HCT116 (cell line): ENCODE measurements around the gene THSD4. TPM values are rescaled to one million over a fixed set of nuclear protein-coding genes. Genes with fewer than 3 reads are reported as not detected.

ENCODE experiments used
- ATAC-seq: fragments of 200-7000 bp; cut with Tn5 transposase; 2 replicates; pipeline ENCODE4 v1.9.1; 2020; ENCODE audit warnings: mild to moderate bottlenecking, moderate library complexity
- BruUV-seq: library from RNA; stranded (reverse); fragments of 400-500 nt; replicated peaks from 2 replicates; lab custom pipeline; 2021; lab: Mats Ljungman, UMichigan
- CTCF ChIA-PET: fragments of 300-600 bp; sonication (Branson Sonifier 250); formaldehyde crosslinking; loops from one replicate; lab custom pipeline; 2021; ENCODE audit warnings: antibody characterized with exemption; lab: Charles Lee
- POLR2A ChIA-PET: fragments of 300-600, 350-600 bp; sonication (Branson Sonifier 250); formaldehyde crosslinking; loops from one replicate; lab custom pipeline; 2021; ENCODE audit warnings: antibody characterized with exemption; lab: Charles Lee
- RAD21 ChIA-PET, 2 experiments: fragments of 300-600 bp; sonication (Branson Sonifier 250); formaldehyde crosslinking; loops; one replicate each; lab custom pipeline; 2023; ENCODE audit warnings: low total read pairs in 2 of 2; ENCODE audit not compliant: uncharacterized antibody in 2 of 2, unreplicated experiment in 2 of 2, low non-redundant PET in 1 of 2; lab: Charles Lee
- DNase-seq: peaks from one replicate; pipeline ENCODE4 v3.0.0-alpha.2; 2010; ENCODE audit warnings: low read depth, low spot score
- H2AFZ ChIP-seq: fragments of 200-600 bp; shearing (Covaris generic), sonication (generic); 2 replicates; pipeline ENCODE4 v1.6.1; 2017; ENCODE audit warnings: low read depth, mixed run types, mixed read lengths, antibody characterized with exemption, low read length; ENCODE audit not compliant: poor library complexity, severe bottlenecking
- H3K27ac ChIP-seq: 2 replicates; pipeline ENCODE4 v1.5.1; 2012; ENCODE audit warnings: low read depth, low read length
- H3K27me3 ChIP-seq: fragments of 200-600 bp; sonication (generic); 2 replicates; pipeline ENCODE4 v1.6.1; 2016; ENCODE audit warnings: mixed run types, low read length, mixed read lengths; ENCODE audit not compliant: insufficient read depth
- H3K36me3 ChIP-seq, 2 experiments: fragments of 200-500 bp in 1 of 2; fragments of 200-600 bp in 1 of 2; sonication (Bioruptor generic) in 1 of 2; sonication (generic) in 1 of 2; 2 replicates each; pipeline versions ENCODE4 v1.5.1 to v1.6.1; 2014 to 2016; ENCODE audit warnings: low read length in 2 of 2, inconsistent platforms in 1 of 2, mixed read lengths in 1 of 2, mixed run types in 1 of 2; ENCODE audit not compliant: insufficient read depth in 2 of 2, control insufficient read depth in 1 of 2
- H3K4me1 ChIP-seq, 2 experiments: fragments of 200-600 bp in 1 of 2; sonication (generic) in 1 of 2; 2 replicates each; pipeline versions ENCODE4 v1.5.1 to v1.6.1; 2012 to 2017; ENCODE audit warnings: low read length in 2 of 2, inconsistent platforms in 1 of 2, mild to moderate bottlenecking in 1 of 2, mixed read lengths in 1 of 2, mixed run types in 1 of 2, moderate library complexity in 1 of 2; ENCODE audit not compliant: insufficient read depth in 2 of 2, control insufficient read depth in 1 of 2
- H3K4me2 ChIP-seq: fragments of 200-600 bp; sonication (generic); 2 replicates; pipeline ENCODE4 v1.6.1; 2017; ENCODE audit warnings: mixed run types, low read length, mixed read lengths
- H3K4me3 ChIP-seq, 2 experiments: fragments of 200-600 bp in 1 of 2; sonication (generic) in 1 of 2; replicated peaks in 1 of 2; 2 replicates each; pipeline ENCODE4 v1.5.1; 2011 to 2016; ENCODE audit warnings: low read length in 2 of 2, control low read depth in 1 of 2, low read depth in 1 of 2, mild to moderate bottlenecking in 1 of 2, mixed read lengths in 1 of 2, mixed run types in 1 of 2
- H3K79me2 ChIP-seq: fragments of 200-600 bp; sonication (generic); 2 replicates; pipeline ENCODE4 v1.6.1; 2017; ENCODE audit warnings: mild to moderate bottlenecking, mixed run types, low read length, moderate library complexity, mixed read lengths; ENCODE audit not compliant: insufficient read depth
- H3K9ac ChIP-seq: fragments of 200-600 bp; sonication (generic); 2 replicates; pipeline ENCODE4 v1.6.1; 2016; ENCODE audit warnings: low read length, mixed read lengths
- H3K9me2 ChIP-seq: fragments of 200-600 bp; sonication (generic), shearing (Covaris generic); 2 replicates; pipeline ENCODE4 v1.6.1; 2017; ENCODE audit warnings: mixed run types, mild to moderate bottlenecking, moderate library complexity; ENCODE audit not compliant: insufficient read depth
- H3K9me3 ChIP-seq, 2 experiments: fragments of 200-500 bp in 1 of 2; fragments of 200-600 bp in 1 of 2; sonication (Bioruptor generic) in 1 of 2; sonication (generic) in 1 of 2; 2 replicates each; pipeline ENCODE4 v1.6.1; 2014 to 2017; ENCODE audit warnings: low read length in 2 of 2, mixed read lengths in 2 of 2, inconsistent platforms in 1 of 2, low read depth in 1 of 2, mild to moderate bottlenecking in 1 of 2, mixed run types in 1 of 2, moderate library complexity in 1 of 2; ENCODE audit not compliant: control insufficient read depth in 1 of 2, insufficient read depth in 1 of 2
- H4K20me1 ChIP-seq: fragments of 200-600 bp; sonication (generic), shearing (Covaris generic); 2 replicates; pipeline ENCODE4 v1.6.1; 2017; ENCODE audit warnings: mixed run types, mild to moderate bottlenecking, moderate library complexity; ENCODE audit not compliant: insufficient read depth
- CEBPB ChIP-seq: IDR thresholded peaks from 2 replicates; pipeline ENCODE4 v1.6.1; 2012; ENCODE audit warnings: low read depth
- EGR1 ChIP-seq: IDR thresholded peaks from 2 replicates; pipeline ENCODE4 v1.6.1; 2012; ENCODE audit warnings: low read depth
- ELF1 ChIP-seq: IDR thresholded peaks from 2 replicates; pipeline ENCODE4 v1.6.1; 2012; ENCODE audit warnings: low read depth, borderline replicate concordance
- EZH2 ChIP-seq: fragments of 200-600 bp; sonication (generic); IDR thresholded peaks from 2 replicates; pipeline ENCODE4 v1.6.1; 2017; ENCODE audit warnings: antibody characterized with exemption, mixed run types
- EZH2phosphoT487 ChIP-seq: fragments of 200-600 bp; IDR thresholded peaks from 2 replicates; pipeline ENCODE4 v1.6.1; 2018; ENCODE audit warnings: antibody characterized with exemption, borderline replicate concordance
- FOSL1 ChIP-seq: IDR thresholded peaks from 2 replicates; pipeline ENCODE4 v1.6.1; 2012; ENCODE audit warnings: low read depth
- JUND ChIP-seq: IDR thresholded peaks from 2 replicates; pipeline ENCODE4 v1.6.1; 2012
- POLR2A ChIP-seq: IDR thresholded peaks from 2 replicates; pipeline ENCODE4 v1.7.0; 2011; ENCODE audit warnings: borderline replicate concordance; ENCODE audit not compliant: insufficient read depth, insufficient read length; ENCODE audit errors: extremely low read depth
- SP1 ChIP-seq: IDR thresholded peaks from 2 replicates; pipeline ENCODE4 v1.6.1; 2012; ENCODE audit warnings: low read depth
- YY1 ChIP-seq: IDR thresholded peaks from 2 replicates; pipeline ENCODE4 v1.6.1; 2011; ENCODE audit warnings: low read length, low read depth, moderate library complexity, mild to moderate bottlenecking; ENCODE audit not compliant: insufficient replicate concordance; ENCODE audit errors: extremely low read depth
- ZFX ChIP-seq: fragments of 450-650 bp; IDR thresholded peaks from 2 replicates; pipeline ENCODE4 v1.6.1; 2017
- intact Hi-C: fragments of 100-400 bp; cut with micrococcal nuclease; formaldehyde crosslinking; loops from 2 replicates; pipeline ENCODE4 v1.10.0; 2022
- total RNA-seq: library from RNA; stranded (reverse); gene quantifications from one replicate; pipeline ENCODE4 v1.2.1, GENCODE V29; 2021; ENCODE audit not compliant: unreplicated experiment
- TF ChIP-seq, protein P1 (sequence below): IDR thresholded peaks from 2 replicates; pipeline ENCODE4 v1.6.1; 2012
- TF ChIP-seq, protein P2 (sequence below): IDR thresholded peaks from 2 replicates; pipeline ENCODE4 v1.6.1; 2012; ENCODE audit warnings: low read depth
- TF ChIP-seq, protein P3 (sequence below), 3 experiments: fragments of 200-600 bp in 1 of 3; sonication (generic) in 1 of 3; IDR thresholded peaks in 2 of 3; conservative IDR thresholded peaks in 1 of 3; 2 replicates each; pipeline ENCODE4 v1.5.1; 2012 to 2017; ENCODE audit warnings: low read depth in 2 of 3, low read length in 2 of 3, antibody characterized with exemption in 1 of 3, borderline replicate concordance in 1 of 3, control low read depth in 1 of 3, mild to moderate bottlenecking in 1 of 3, mixed read lengths in 1 of 3, mixed run types in 1 of 3, moderate library complexity in 1 of 3; ENCODE audit not compliant: insufficient read depth in 1 of 3
- TF ChIP-seq, protein P4 (sequence below): IDR thresholded peaks from 2 replicates; pipeline ENCODE4 v1.6.1; 2012

The THSD4 gene
- total RNA-seq, 1 experiment from 2014 or later, result 30.5 TPM

DNA sequence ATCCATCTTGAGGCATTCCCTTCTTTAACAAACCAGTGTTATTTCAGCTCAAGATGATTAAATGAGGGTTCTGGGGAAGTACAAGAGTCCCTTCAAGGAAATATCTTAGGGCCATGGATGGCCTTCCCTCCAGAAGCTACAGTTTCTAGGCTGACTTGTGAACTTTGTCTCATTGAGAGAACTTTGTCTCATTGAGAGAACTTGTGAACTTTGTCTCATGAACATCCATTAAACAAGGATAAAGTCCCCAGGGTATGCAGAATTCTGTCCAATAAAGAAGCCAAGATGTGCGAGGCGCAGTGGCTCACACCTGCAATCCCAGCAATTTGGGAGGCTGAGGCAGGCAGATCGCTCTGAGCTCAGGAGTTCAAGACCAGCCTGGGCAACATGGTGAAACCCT lies 341.5 kb downstream of the THSD4 start:
- Histone ChIP-seq H3K27ac (no peak overlapping the region), H3K9me2 (no peaks in the 10 kb centered on the region), H3K9me3 (no peaks in the 10 kb centered on the region), H3K4me3 (no peak overlapping the region), H2AFZ (no peak overlapping the region), H3K4me2 (no peak overlapping the region), H3K27me3 (no peaks in the 10 kb centered on the region), H3K36me3 (no peaks in the 10 kb centered on the region), H3K79me2 (no peaks in the 10 kb centered on the region), H3K9ac (no peak overlapping the region), H4K20me1 (no peaks in the 10 kb centered on the region), H3K4me1 (peaks cover 9 to 11% of the 10 kb centered on the region in 2 experiments; a peak in 3 of 4 replicates)
- ATAC-seq (no peak), DNase-seq (no peak)
- ChIA-PET CTCF (no interaction called here), POLR2A (no interaction called here), RAD21 (no interaction called here)
- TF ChIP-seq EZH2 (no peak), FOSL1 (no peak), ELF1 (no peak), EGR1 (no peak), CEBPB (no peak), JUND (no peak), EZH2phosphoT487 (no peak), POLR2A (no peak), YY1 (no peak), SP1 (no peak), ZFX (no peak)
- TF ChIP-seq, protein P1, sequence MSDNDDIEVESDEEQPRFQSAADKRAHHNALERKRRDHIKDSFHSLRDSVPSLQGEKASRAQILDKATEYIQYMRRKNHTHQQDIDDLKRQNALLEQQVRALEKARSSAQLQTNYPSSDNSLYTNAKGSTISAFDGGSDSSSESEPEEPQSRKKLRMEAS, result no peak
- TF ChIP-seq, protein P2, sequence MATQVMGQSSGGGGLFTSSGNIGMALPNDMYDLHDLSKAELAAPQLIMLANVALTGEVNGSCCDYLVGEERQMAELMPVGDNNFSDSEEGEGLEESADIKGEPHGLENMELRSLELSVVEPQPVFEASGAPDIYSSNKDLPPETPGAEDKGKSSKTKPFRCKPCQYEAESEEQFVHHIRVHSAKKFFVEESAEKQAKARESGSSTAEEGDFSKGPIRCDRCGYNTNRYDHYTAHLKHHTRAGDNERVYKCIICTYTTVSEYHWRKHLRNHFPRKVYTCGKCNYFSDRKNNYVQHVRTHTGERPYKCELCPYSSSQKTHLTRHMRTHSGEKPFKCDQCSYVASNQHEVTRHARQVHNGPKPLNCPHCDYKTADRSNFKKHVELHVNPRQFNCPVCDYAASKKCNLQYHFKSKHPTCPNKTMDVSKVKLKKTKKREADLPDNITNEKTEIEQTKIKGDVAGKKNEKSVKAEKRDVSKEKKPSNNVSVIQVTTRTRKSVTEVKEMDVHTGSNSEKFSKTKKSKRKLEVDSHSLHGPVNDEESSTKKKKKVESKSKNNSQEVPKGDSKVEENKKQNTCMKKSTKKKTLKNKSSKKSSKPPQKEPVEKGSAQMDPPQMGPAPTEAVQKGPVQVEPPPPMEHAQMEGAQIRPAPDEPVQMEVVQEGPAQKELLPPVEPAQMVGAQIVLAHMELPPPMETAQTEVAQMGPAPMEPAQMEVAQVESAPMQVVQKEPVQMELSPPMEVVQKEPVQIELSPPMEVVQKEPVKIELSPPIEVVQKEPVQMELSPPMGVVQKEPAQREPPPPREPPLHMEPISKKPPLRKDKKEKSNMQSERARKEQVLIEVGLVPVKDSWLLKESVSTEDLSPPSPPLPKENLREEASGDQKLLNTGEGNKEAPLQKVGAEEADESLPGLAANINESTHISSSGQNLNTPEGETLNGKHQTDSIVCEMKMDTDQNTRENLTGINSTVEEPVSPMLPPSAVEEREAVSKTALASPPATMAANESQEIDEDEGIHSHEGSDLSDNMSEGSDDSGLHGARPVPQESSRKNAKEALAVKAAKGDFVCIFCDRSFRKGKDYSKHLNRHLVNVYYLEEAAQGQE, result no peak
- TF ChIP-seq, protein P3, sequence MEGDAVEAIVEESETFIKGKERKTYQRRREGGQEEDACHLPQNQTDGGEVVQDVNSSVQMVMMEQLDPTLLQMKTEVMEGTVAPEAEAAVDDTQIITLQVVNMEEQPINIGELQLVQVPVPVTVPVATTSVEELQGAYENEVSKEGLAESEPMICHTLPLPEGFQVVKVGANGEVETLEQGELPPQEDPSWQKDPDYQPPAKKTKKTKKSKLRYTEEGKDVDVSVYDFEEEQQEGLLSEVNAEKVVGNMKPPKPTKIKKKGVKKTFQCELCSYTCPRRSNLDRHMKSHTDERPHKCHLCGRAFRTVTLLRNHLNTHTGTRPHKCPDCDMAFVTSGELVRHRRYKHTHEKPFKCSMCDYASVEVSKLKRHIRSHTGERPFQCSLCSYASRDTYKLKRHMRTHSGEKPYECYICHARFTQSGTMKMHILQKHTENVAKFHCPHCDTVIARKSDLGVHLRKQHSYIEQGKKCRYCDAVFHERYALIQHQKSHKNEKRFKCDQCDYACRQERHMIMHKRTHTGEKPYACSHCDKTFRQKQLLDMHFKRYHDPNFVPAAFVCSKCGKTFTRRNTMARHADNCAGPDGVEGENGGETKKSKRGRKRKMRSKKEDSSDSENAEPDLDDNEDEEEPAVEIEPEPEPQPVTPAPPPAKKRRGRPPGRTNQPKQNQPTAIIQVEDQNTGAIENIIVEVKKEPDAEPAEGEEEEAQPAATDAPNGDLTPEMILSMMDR (IDR thresholded peaks at IDR 0.05 in 2 of 3, conservative IDR thresholded peaks at IDR 0.05 in 1 of 3; ENCODE audit: borderline replicate concordance in 1 of 3, insufficient read depth in 1 of 3, low read depth in 2 of 3, low read length in 2 of 3), result no peak
- TF ChIP-seq, protein P4, sequence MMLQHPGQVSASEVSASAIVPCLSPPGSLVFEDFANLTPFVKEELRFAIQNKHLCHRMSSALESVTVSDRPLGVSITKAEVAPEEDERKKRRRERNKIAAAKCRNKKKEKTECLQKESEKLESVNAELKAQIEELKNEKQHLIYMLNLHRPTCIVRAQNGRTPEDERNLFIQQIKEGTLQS, result no peak
- intact Hi-C loops, result no loop called here
- no TSS peak for BruUV-seq
